HEK293 (cell line): Measurements from ENCODE around the gene CREB5.

ENCODE experiments used
- KLF10 ChIP-seq: fragments of 450-650 bp; IDR thresholded peaks from 2 replicates; pipeline ENCODE4 v1.5.1; 2018; ENCODE audit warnings: missing biosample characterization, mild to moderate bottlenecking, missing genetic modification characterization
- KLF17 ChIP-seq: fragments of 450-650 bp; formaldehyde crosslinking; IDR thresholded peaks from 2 replicates; pipeline ENCODE4 v1.5.1; 2016; ENCODE audit warnings: missing biosample characterization, missing genetic modification characterization
- SP3 ChIP-seq: fragments of 450-650 bp; formaldehyde crosslinking; IDR thresholded peaks from 2 replicates; pipeline ENCODE4 v1.5.1; 2016; ENCODE audit warnings: missing biosample characterization, missing genetic modification characterization
- YY1 ChIP-seq: fragments of 450-650 bp; formaldehyde crosslinking; IDR thresholded peaks from 2 replicates; pipeline ENCODE4 v1.5.1; 2018; ENCODE audit warnings: missing biosample characterization, missing genetic modification characterization
- ZBTB1 ChIP-seq: fragments of 450-650 bp; formaldehyde crosslinking; IDR thresholded peaks from 2 replicates; pipeline ENCODE4 v1.5.1; 2016; ENCODE audit warnings: missing biosample characterization, missing genetic modification characterization
- ZBTB17 ChIP-seq: fragments of 450-650 bp; formaldehyde crosslinking; IDR thresholded peaks from 2 replicates; pipeline ENCODE4 v1.5.1; 2016; ENCODE audit warnings: missing biosample characterization, missing genetic modification characterization
- ZFHX2 ChIP-seq: fragments of 450-650 bp; formaldehyde crosslinking; conservative IDR thresholded peaks from 2 replicates; pipeline ENCODE4 v1.5.1; 2016; ENCODE audit warnings: missing biosample characterization, missing genetic modification characterization
- ZFP69B ChIP-seq: fragments of 450-650 bp; formaldehyde crosslinking; IDR thresholded peaks from 2 replicates; pipeline ENCODE4 v1.5.1; 2016; ENCODE audit warnings: missing biosample characterization, missing genetic modification characterization
- ZNF114 ChIP-seq: fragments of 450-650 bp; formaldehyde crosslinking; IDR thresholded peaks from 2 replicates; pipeline ENCODE4 v1.5.0; 2017; ENCODE audit warnings: missing biosample characterization, missing genetic modification characterization
- ZNF140 ChIP-seq: fragments of 450-650 bp; formaldehyde crosslinking; IDR thresholded peaks from 2 replicates; pipeline ENCODE4 v1.5.1; 2016; ENCODE audit warnings: missing biosample characterization, missing genetic modification characterization
- ZNF223 ChIP-seq: fragments of 450-650 bp; formaldehyde crosslinking; IDR thresholded peaks from 2 replicates; pipeline ENCODE4 v1.5.1; 2016; ENCODE audit warnings: missing biosample characterization, missing genetic modification characterization
- ZNF266 ChIP-seq: fragments of 450-650 bp; formaldehyde crosslinking; IDR thresholded peaks from 2 replicates; pipeline ENCODE4 v1.5.1; 2016; ENCODE audit warnings: missing biosample characterization, missing genetic modification characterization, low read depth
- ZNF280C ChIP-seq: fragments of 450-650 bp; formaldehyde crosslinking; IDR thresholded peaks from 2 replicates; pipeline ENCODE4 v1.5.1; 2016; ENCODE audit warnings: missing biosample characterization, missing genetic modification characterization
- ZNF394 ChIP-seq: fragments of 450-650 bp; formaldehyde crosslinking; IDR thresholded peaks from 2 replicates; pipeline ENCODE4 v1.5.1; 2016; ENCODE audit warnings: missing biosample characterization, missing genetic modification characterization, mild to moderate bottlenecking, moderate library complexity, borderline replicate concordance
- ZNF510 ChIP-seq: fragments of 450-650 bp; formaldehyde crosslinking; IDR thresholded peaks from 2 replicates; pipeline ENCODE4 v1.5.1; 2018; ENCODE audit warnings: mild to moderate bottlenecking, missing genetic modification characterization, missing biosample characterization; ENCODE audit not compliant: insufficient replicate concordance
- ZNF521 ChIP-seq: fragments of 450-650 bp; formaldehyde crosslinking; IDR thresholded peaks from 2 replicates; pipeline ENCODE4 v1.5.1; 2017; ENCODE audit warnings: missing biosample characterization, mild to moderate bottlenecking, missing genetic modification characterization
- ZNF580 ChIP-seq: fragments of 450-650 bp; formaldehyde crosslinking; IDR thresholded peaks from 2 replicates; pipeline ENCODE4 v1.5.1; 2016; ENCODE audit warnings: missing biosample characterization, missing genetic modification characterization
- ZNF600 ChIP-seq: fragments of 450-650 bp; formaldehyde crosslinking; IDR thresholded peaks from 2 replicates; pipeline ENCODE4 v1.5.1; 2016; ENCODE audit warnings: missing biosample characterization, missing genetic modification characterization
- ZNF610 ChIP-seq: fragments of 450-650 bp; formaldehyde crosslinking; IDR thresholded peaks from 2 replicates; pipeline ENCODE4 v1.5.1; 2016; ENCODE audit warnings: missing biosample characterization, missing genetic modification characterization, borderline replicate concordance
- ZNF624 ChIP-seq: fragments of 450-650 bp; formaldehyde crosslinking; IDR thresholded peaks from 2 replicates; pipeline ENCODE4 v1.5.1; 2017; ENCODE audit warnings: missing biosample characterization, missing genetic modification characterization
- TF ChIP-seq, protein P1 (sequence below): fragments of 450-650 bp; formaldehyde crosslinking; IDR thresholded peaks from 2 replicates; pipeline ENCODE4 v1.5.1; 2017; ENCODE audit warnings: missing biosample characterization, missing genetic modification characterization
- TF ChIP-seq, protein P2 (sequence below): fragments of 450-650 bp; formaldehyde crosslinking; IDR thresholded peaks from 2 replicates; pipeline ENCODE4 v1.5.1; 2016; ENCODE audit warnings: missing biosample characterization, missing genetic modification characterization, borderline replicate concordance
- TF ChIP-seq, protein P3 (sequence below): fragments of 450-650 bp; formaldehyde crosslinking; IDR thresholded peaks from 2 replicates; pipeline ENCODE4 v1.5.0; 2017; ENCODE audit warnings: missing biosample characterization, missing genetic modification characterization, borderline replicate concordance
- TF ChIP-seq, protein P4 (sequence below): fragments of 450-650 bp; formaldehyde crosslinking; IDR thresholded peaks from 2 replicates; pipeline ENCODE4 v1.5.1; 2016; ENCODE audit warnings: missing biosample characterization, missing genetic modification characterization

Gene CREB5

GRCh38 chr7:28853834-28854749 lies 441.8 kb downstream of the CREB5 start (continued):
- TF ChIP-seq ZBTB1 (tag by site-specific recombination), result peak; percentile 91
- TF ChIP-seq KLF17 (tag by site-specific recombination), result peak; percentile 57; the same call in 1 of the 2 replicates
- peak; percentile 21; the same call in 1 of the 2 replicates for TF ChIP-seq SP3 (tag by site-specific recombination)
- TF ChIP-seq ZNF624, result no peak
- TF ChIP-seq ZNF114, result no peak
- peak; percentile 45; the same call in 1 of the 2 replicates for TF ChIP-seq ZNF600 (tag by site-specific recombination)
- peak; percentile 11; the same call in 1 of the 2 replicates for TF ChIP-seq KLF10 (tag by site-specific recombination)
- no peak for TF ChIP-seq ZFP69B (tag by site-specific recombination)
- TF ChIP-seq ZNF223 (tag by site-specific recombination), result no peak
- TF ChIP-seq ZBTB17 (tag by site-specific recombination), result 0 out of 2 replicates have a peak, but pooled peaks have one; percentile 51
- TF ChIP-seq ZFHX2 (tag by site-specific recombination), result peak; percentile 43
- TF ChIP-seq, protein P1, sequence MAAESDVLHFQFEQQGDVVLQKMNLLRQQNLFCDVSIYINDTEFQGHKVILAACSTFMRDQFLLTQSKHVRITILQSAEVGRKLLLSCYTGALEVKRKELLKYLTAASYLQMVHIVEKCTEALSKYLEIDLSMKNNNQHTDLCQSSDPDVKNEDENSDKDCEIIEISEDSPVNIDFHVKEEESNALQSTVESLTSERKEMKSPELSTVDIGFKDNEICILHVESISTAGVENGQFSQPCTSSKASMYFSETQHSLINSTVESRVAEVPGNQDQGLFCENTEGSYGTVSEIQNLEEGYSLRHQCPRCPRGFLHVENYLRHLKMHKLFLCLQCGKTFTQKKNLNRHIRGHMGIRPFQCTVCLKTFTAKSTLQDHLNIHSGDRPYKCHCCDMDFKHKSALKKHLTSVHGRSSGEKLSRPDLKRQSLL (tag by site-specific recombination), result peak; percentile 10; the same call in 1 of the 2 replicates
- TF ChIP-seq, protein P2, sequence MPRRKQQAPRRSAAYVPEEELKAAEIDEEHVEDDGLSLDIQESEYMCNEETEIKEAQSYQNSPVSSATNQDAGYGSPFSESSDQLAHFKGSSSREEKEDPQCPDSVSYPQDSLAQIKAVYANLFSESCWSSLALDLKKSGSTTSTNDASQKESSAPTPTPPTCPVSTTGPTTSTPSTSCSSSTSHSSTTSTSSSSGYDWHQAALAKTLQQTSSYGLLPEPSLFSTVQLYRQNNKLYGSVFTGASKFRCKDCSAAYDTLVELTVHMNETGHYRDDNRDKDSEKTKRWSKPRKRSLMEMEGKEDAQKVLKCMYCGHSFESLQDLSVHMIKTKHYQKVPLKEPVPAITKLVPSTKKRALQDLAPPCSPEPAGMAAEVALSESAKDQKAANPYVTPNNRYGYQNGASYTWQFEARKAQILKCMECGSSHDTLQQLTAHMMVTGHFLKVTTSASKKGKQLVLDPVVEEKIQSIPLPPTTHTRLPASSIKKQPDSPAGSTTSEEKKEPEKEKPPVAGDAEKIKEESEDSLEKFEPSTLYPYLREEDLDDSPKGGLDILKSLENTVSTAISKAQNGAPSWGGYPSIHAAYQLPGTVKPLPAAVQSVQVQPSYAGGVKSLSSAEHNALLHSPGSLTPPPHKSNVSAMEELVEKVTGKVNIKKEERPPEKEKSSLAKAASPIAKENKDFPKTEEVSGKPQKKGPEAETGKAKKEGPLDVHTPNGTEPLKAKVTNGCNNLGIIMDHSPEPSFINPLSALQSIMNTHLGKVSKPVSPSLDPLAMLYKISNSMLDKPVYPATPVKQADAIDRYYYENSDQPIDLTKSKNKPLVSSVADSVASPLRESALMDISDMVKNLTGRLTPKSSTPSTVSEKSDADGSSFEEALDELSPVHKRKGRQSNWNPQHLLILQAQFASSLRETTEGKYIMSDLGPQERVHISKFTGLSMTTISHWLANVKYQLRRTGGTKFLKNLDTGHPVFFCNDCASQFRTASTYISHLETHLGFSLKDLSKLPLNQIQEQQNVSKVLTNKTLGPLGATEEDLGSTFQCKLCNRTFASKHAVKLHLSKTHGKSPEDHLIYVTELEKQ (tag by site-specific recombination), result no peak
- TF ChIP-seq, protein P3, sequence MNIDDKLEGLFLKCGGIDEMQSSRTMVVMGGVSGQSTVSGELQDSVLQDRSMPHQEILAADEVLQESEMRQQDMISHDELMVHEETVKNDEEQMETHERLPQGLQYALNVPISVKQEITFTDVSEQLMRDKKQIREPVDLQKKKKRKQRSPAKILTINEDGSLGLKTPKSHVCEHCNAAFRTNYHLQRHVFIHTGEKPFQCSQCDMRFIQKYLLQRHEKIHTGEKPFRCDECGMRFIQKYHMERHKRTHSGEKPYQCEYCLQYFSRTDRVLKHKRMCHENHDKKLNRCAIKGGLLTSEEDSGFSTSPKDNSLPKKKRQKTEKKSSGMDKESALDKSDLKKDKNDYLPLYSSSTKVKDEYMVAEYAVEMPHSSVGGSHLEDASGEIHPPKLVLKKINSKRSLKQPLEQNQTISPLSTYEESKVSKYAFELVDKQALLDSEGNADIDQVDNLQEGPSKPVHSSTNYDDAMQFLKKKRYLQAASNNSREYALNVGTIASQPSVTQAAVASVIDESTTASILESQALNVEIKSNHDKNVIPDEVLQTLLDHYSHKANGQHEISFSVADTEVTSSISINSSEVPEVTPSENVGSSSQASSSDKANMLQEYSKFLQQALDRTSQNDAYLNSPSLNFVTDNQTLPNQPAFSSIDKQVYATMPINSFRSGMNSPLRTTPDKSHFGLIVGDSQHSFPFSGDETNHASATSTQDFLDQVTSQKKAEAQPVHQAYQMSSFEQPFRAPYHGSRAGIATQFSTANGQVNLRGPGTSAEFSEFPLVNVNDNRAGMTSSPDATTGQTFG, result no peak
- no peak for TF ChIP-seq ZNF280C (tag by site-specific recombination)
- TF ChIP-seq ZNF610 (tag by site-specific recombination), result no peak
- TF ChIP-seq ZNF521 (tag by site-specific recombination), result no peak
- TF ChIP-seq, protein P4, sequence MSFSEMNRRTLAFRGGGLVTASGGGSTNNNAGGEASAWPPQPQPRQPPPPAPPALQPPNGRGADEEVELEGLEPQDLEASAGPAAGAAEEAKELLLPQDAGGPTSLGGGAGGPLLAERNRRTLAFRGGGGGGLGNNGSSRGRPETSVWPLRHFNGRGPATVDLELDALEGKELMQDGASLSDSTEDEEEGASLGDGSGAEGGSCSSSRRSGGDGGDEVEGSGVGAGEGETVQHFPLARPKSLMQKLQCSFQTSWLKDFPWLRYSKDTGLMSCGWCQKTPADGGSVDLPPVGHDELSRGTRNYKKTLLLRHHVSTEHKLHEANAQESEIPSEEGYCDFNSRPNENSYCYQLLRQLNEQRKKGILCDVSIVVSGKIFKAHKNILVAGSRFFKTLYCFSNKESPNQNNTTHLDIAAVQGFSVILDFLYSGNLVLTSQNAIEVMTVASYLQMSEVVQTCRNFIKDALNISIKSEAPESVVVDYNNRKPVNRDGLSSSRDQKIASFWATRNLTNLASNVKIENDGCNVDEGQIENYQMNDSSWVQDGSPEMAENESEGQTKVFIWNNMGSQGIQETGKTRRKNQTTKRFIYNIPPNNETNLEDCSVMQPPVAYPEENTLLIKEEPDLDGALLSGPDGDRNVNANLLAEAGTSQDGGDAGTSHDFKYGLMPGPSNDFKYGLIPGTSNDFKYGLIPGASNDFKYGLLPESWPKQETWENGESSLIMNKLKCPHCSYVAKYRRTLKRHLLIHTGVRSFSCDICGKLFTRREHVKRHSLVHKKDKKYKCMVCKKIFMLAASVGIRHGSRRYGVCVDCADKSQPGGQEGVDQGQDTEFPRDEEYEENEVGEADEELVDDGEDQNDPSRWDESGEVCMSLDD (tag by site-specific recombination), result no peak
- TF ChIP-seq ZNF580 (tag by site-specific recombination), result no peak
- no peak for TF ChIP-seq ZNF510
- peak; percentile 58 for TF ChIP-seq YY1
- peak; percentile 23; the same call in 1 of the 2 replicates for TF ChIP-seq ZNF394
- TF ChIP-seq ZNF266 (tag by site-specific recombination), result no peak
- TF ChIP-seq ZNF140 (tag by site-specific recombination), result no peak
